Liver (tissue), 9 donors: ENCODE measurements around the gene SLC26A5. TPM values are rescaled to one million over a fixed set of nuclear protein-coding genes. Genes with fewer than 3 reads are reported as not detected.

Source experiments
- DNase-seq: peaks from one replicate; pipeline ENCODE4 v3.0.0-alpha.2; 2017; ENCODE audit warnings: low spot score
- H3K27ac ChIP-seq, 2 donors: one replicate each; pipeline ENCODE4 v1.7.0; 2013; ENCODE audit warnings: inconsistent platforms in 2 of 2, low read length in 2 of 2, control low read depth in 1 of 2, low read depth in 1 of 2, mild to moderate bottlenecking in 1 of 2
- H3K27me3 ChIP-seq, 4 donors: one replicate each; pipeline versions ENCODE4 v1.6.1 to v1.7.0; 2013; ENCODE audit warnings: low read length in 3 of 4, inconsistent platforms in 1 of 4, mild to moderate bottlenecking in 1 of 4, moderate library complexity in 1 of 4; ENCODE audit not compliant: control insufficient read depth in 4 of 4, insufficient read depth in 4 of 4
- H3K36me3 ChIP-seq, 4 donors: one replicate each; pipeline versions ENCODE4 v1.6.1 to v1.7.0; 2013; ENCODE audit warnings: low read length in 3 of 4, mild to moderate bottlenecking in 3 of 4, low read depth in 1 of 4, moderate library complexity in 1 of 4; ENCODE audit not compliant: control insufficient read depth in 4 of 4, insufficient read depth in 3 of 4
- H3K4me1 ChIP-seq, 4 donors: one replicate each; pipeline versions ENCODE4 v1.6.1 to v1.7.0; 2013; ENCODE audit warnings: low read length in 3 of 4, mild to moderate bottlenecking in 3 of 4, moderate library complexity in 1 of 4; ENCODE audit not compliant: control insufficient read depth in 4 of 4, insufficient read depth in 4 of 4
- H3K4me3 ChIP-seq, 3 donors: one replicate each; pipeline versions ENCODE4 v1.6.1 to v1.7.0; 2013; ENCODE audit warnings: low read length in 3 of 3, control low read depth in 1 of 3, low read depth in 1 of 3, mild to moderate bottlenecking in 1 of 3
- H3K9ac ChIP-seq, 2 donors: one replicate each; pipeline ENCODE4 v1.7.0; 2013; ENCODE audit warnings: low read length in 2 of 2, mild to moderate bottlenecking in 2 of 2, moderate library complexity in 2 of 2, control low read depth in 1 of 2, low read depth in 1 of 2
- H3K9me3 ChIP-seq, 4 donors: one replicate each; pipeline versions ENCODE4 v1.6.1 to v1.7.0; 2013; ENCODE audit warnings: low read length in 3 of 4; ENCODE audit not compliant: control insufficient read depth in 4 of 4
- ATF3 ChIP-seq: IDR thresholded peaks from 2 replicates; pipeline ENCODE4 v1.6.1; 2016; ENCODE audit warnings: antibody characterized with exemption
- CTCF ChIP-seq: fragments of 150-350 bp; IDR thresholded peaks from 2 replicates; pipeline ENCODE4 v1.5.1; 2017; ENCODE audit warnings: improper control_type of control experiment, low read depth, low read length; ENCODE audit not compliant: missing input control
- EGR1 ChIP-seq, 2 donors: IDR thresholded peaks; 2 replicates each; pipeline ENCODE4 v1.6.1; 2016 to 2018; ENCODE audit warnings: antibody characterized with exemption in 2 of 2, low read depth in 2 of 2
- FOXA1 ChIP-seq: IDR thresholded peaks from 2 replicates; pipeline ENCODE4 v1.6.1; 2016; ENCODE audit warnings: antibody characterized with exemption
- FOXA2 ChIP-seq: IDR thresholded peaks from 2 replicates; pipeline ENCODE4 v1.6.1; 2016; ENCODE audit warnings: antibody characterized with exemption
- GABPA ChIP-seq, 2 donors: IDR thresholded peaks in 1 of 2; conservative IDR thresholded peaks in 1 of 2; 2 replicates each; pipeline ENCODE4 v1.6.1; 2016; ENCODE audit warnings: antibody characterized with exemption in 2 of 2, mild to moderate bottlenecking in 1 of 2, moderate library complexity in 1 of 2
- HNF4A ChIP-seq, 2 donors: conservative IDR thresholded peaks; 2 replicates each; pipeline ENCODE4 v1.6.1; 2016; ENCODE audit warnings: antibody characterized with exemption in 2 of 2, mild to moderate bottlenecking in 2 of 2
- HNF4G ChIP-seq: IDR thresholded peaks from 2 replicates; pipeline ENCODE4 v1.6.1; 2016; ENCODE audit warnings: antibody characterized with exemption
- MAX ChIP-seq: IDR thresholded peaks from 2 replicates; pipeline ENCODE4 v1.6.1; 2016; ENCODE audit warnings: antibody characterized with exemption
- NR2F2 ChIP-seq: IDR thresholded peaks from 2 replicates; pipeline ENCODE4 v1.6.1; 2016; ENCODE audit warnings: antibody characterized with exemption
- RAD21 ChIP-seq, 2 donors: IDR thresholded peaks; 2 replicates each; pipeline ENCODE4 v1.6.1; 2016; ENCODE audit warnings: antibody characterized with exemption in 2 of 2, mild to moderate bottlenecking in 2 of 2
- REST ChIP-seq: IDR thresholded peaks from 2 replicates; pipeline ENCODE4 v1.6.1; 2016; ENCODE audit warnings: antibody characterized with exemption, mild to moderate bottlenecking
- RXRA ChIP-seq, 2 donors: IDR thresholded peaks; 2 replicates each; pipeline ENCODE4 v1.6.1; 2017 to 2018; ENCODE audit warnings: antibody characterized with exemption in 2 of 2, mild to moderate bottlenecking in 1 of 2
- SP1 ChIP-seq: IDR thresholded peaks from 2 replicates; pipeline ENCODE4 v1.6.1; 2018; ENCODE audit warnings: antibody characterized with exemption, mild to moderate bottlenecking
- TAF1 ChIP-seq: conservative IDR thresholded peaks from 2 replicates; pipeline ENCODE4 v1.6.1; 2016; ENCODE audit warnings: antibody characterized with exemption, mild to moderate bottlenecking
- YY1 ChIP-seq: IDR thresholded peaks from 2 replicates; pipeline ENCODE4 v1.6.1; 2016; ENCODE audit warnings: antibody characterized with exemption, mild to moderate bottlenecking
- ZBTB33 ChIP-seq: IDR thresholded peaks from 2 replicates; pipeline ENCODE4 v1.6.1; 2016; ENCODE audit warnings: antibody characterized with exemption
- WGBS: extraction: QIAGEN DNeasy Blood & Tissue Kit; methylation state at CpG from one replicate; pipeline ENCODE4 v1.1.7; 2013; 5-methylcytosine and 5-hydroxymethylcytosine counted together
- polyA plus RNA-seq, 2 donors: library from polyadenylated mRNA; stranded (reverse) in 1 of 2; unstranded in 1 of 2; fragments of 200-250 nt in 1 of 2; fragments of >200 nt in 1 of 2; fragmentation: Nextera tagmentation in 1 of 2; extraction: Ambion mirVana in 1 of 2; gene quantifications; one replicate each; pipeline versions ENCODE4 v1.2.1 to v1.2.3, GENCODE V29; 2013 to 2015
- total RNA-seq, 2 donors: library from RNA; depleted of rRNA; stranded (reverse); fragments of >200 nt; gene quantifications; one replicate each; pipeline ENCODE4 v1.2.3, GENCODE V29; 2014
- donor health status: healthy.
- donor health status: healthy.
- donor health status: healthy.
- donor health status: healthy.
- donor health status: healthy.

The SLC26A5 gene
- total and polyA plus RNA-seq, 4 donors: 0.09 to 1.1 (median 0.45) TPM

- no peak for TF ChIP-seq CTCF
- peak; percentile 54 for TF ChIP-seq TAF1
These were observed 101.4 kb downstream of the SLC26A5 start, which contains the start of gene DNAJC2 (continued) for GRCh38 chr7:103344453-103345149.

GRCh38 chr7:103343758-103344452 lies 102.1 kb downstream of the SLC26A5 start:
- H3K4me1 ChIP-seq: peaks cover 5 to 28% (median 18%) of the 10 kb centered on the region in 4 donors
- under 1% methylated on average over 26 of the region's 26 CpGs for WGBS
- H3K9ac ChIP-seq: peak overlapping the region; percentile 51 to 95
- no peaks in the 10 kb centered on the region for H3K9me3 ChIP-seq
- no peak for TF ChIP-seq RAD21 (IDR thresholded peaks at IDR 0.05)
- no peak for TF ChIP-seq MAX
- TF ChIP-seq RXRA (IDR thresholded peaks at IDR 0.05): no peak
- TF ChIP-seq NR2F2: no peak
- TF ChIP-seq EGR1 (IDR thresholded peaks at IDR 0.05; ENCODE audit: low read depth in 2 of 2): no peak
- no peak for TF ChIP-seq TAF1
- no peak for TF ChIP-seq HNF4A (conservative IDR thresholded peaks at IDR 0.05)
- TF ChIP-seq FOXA1: no peak
- H3K36me3 ChIP-seq: peaks cover 0 to 17% (median 11%) of the 10 kb centered on the region in 4 donors
- peak overlapping the region; percentile 79 to 87 for H3K27ac ChIP-seq
- H3K4me3 ChIP-seq: peak overlapping the region; percentile 86 to 100 (median 98)
- no peak for DNase-seq
- no peaks in the 10 kb centered on the region for H3K27me3 ChIP-seq

- no peak for DNase-seq
- H3K9me3 ChIP-seq: no peaks in the 10 kb centered on the region
- peaks cover 0 to 17% (median 11%) of the 10 kb centered on the region in 4 donors for H3K36me3 ChIP-seq
- peak overlapping the region; percentile 51 to 95 for H3K9ac ChIP-seq
- TF ChIP-seq RAD21 (IDR thresholded peaks at IDR 0.05) (no peak), SP1 (no peak), YY1 (no peak), ZBTB33 (no peak), FOXA1 (no peak), FOXA2 (no peak), REST (no peak), ATF3 (no peak), NR2F2 (no peak), GABPA (IDR thresholded peaks at IDR 0.05 in 1 of 2, conservative IDR thresholded peaks at IDR 0.05 in 1 of 2) (no peak), CTCF (no peak), RXRA (IDR thresholded peaks at IDR 0.05) (no peak), HNF4G (no peak), HNF4A (conservative IDR thresholded peaks at IDR 0.05) (no peak), MAX (no peak)
- no peak overlapping the region for H3K27ac ChIP-seq
- H3K4me1 ChIP-seq: peaks cover 5 to 22% (median 14%) of the 10 kb centered on the region in 4 donors
- peak overlapping the region; percentile 86 to 100 (median 98) for H3K4me3 ChIP-seq
- no peaks in the 10 kb centered on the region for H3K27me3 ChIP-seq
These were observed 102.7 kb downstream of the SLC26A5 start for GRCh38 chr7:103343332-103343731.
